ENCODE results near the gene TTI1.

DNA sequence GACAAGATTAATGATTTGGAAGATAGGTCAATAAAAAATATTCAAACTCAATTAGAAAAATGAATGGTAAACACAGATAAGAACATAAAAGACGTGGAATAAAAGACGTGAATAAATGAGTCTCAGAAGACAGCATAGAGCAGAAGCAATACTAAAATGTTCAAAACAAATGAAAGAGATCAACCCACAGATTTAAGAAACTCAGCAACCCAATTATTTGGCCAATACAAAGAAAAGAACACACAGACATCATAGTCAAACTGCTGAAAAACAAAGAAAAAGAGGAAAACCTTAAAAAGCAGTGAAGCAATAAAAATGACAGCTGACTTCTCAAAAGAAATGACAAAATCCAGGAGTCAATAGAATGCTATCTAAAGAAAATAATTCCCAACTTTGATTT, 14.9 kb downstream of the TTI1 start:
- no peak for TF ChIP-seq YY1 (IDR thresholded peaks at IDR 0.05; ENCODE audit: insufficient read depth, insufficient replicate concordance, low read depth, low read length)
- no peak for TF ChIP-seq GABPA (IDR thresholded peaks at IDR 0.05; ENCODE audit: low read depth, low read length)
- no peak for TF ChIP-seq GABPA (CRISPR knock-in tag; IDR thresholded peaks at IDR 0.05; ENCODE audit: low read depth)
- no peak for TF ChIP-seq CTCF (CRISPR knock-in tag; IDR thresholded peaks at IDR 0.05)
- TF ChIP-seq NFE2L1 (CRISPR knock-in tag; IDR thresholded peaks at IDR 0.05; ENCODE audit: borderline replicate concordance): no peak

Data from HepG2 (cell line).